GM19397 (cell line): ENCODE results near the gene PEAK1.

Experiments
- ATAC-seq: cut with Tn5 transposase; IDR thresholded peaks from one replicate; pipeline ENCODE4 v1.9.1; 2021; ENCODE audit warnings: mild to moderate bottlenecking, moderate library complexity; ENCODE audit not compliant: unreplicated experiment

The PEAK1 gene

DNA sequence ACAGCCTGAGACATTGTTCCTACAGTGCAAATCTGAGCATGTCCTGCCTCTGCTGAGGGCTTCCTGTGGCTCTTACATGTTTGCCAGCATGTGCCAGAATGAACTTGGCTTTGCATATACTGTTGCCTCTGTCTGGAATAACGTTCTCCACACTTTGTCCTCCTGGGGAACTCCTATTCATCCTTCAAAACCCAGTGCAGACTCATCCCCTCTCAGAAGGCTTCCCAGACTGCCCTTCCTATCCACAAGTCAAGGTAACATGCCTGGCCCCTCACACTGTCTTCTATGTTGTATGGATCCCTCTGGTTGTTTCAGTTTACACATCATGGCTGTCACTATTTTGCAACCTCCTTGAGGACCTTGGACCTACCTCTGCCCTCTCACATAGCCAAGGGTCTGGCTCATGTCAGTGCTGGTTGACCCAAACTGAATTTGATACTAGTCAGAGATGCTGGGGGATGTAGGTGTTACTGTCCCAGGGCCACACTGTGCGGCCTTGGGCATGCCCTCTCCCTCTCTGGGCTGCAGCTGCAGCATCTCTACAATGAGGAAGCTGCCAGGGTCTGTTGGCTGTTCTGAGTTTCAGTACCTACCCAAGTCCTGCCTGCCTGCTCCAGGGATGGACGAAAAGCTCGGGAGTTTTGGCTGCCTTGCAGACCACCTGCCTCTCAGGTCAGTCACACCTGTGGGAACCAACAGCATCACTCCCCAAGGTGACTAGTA is 320.0 kb downstream of the PEAK1 start:
- no peak for ATAC-seq

DNA sequence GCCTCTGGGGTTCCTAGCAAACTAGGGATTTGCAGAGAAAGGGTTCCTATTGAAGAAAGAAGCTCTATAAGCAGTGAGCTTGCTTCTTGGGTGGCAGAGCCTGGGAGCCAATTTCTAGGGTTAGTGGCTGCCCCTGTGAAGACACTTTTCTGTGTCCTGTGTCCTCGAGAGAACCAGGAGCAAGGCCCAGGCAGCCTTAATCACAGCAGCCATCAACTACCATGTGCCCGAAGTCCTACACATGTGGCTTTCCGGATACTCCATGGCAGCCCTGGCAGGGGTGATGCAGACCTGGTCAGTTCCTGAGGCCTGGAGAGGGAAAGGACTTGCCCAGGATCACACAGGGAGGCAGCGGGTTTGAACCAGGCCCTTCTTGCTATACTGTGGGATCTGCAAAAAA is 321.3 kb downstream of the PEAK1 start:
- no peak for ATAC-seq

DNA sequence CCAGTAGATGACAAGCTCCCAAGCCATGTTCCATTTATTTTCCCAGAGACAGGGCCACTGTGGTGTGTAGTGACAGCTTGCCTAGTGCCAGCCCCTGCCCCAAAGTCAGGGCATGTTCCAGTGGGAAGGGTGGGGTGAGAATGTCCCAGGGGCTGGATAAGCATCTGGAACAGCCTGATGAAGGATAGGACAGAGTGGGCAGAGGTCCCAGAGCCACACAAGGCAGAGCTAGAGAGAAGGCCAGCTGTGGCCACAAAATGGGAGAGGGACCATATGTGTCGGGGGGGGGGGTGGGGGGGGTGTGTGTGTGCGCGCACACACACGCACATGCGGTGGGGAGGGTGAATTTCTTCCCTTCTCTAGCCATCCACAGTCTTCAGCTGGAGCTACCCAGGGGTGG is 322.0 kb downstream of the PEAK1 start:
- ATAC-seq, result no peak

DNA sequence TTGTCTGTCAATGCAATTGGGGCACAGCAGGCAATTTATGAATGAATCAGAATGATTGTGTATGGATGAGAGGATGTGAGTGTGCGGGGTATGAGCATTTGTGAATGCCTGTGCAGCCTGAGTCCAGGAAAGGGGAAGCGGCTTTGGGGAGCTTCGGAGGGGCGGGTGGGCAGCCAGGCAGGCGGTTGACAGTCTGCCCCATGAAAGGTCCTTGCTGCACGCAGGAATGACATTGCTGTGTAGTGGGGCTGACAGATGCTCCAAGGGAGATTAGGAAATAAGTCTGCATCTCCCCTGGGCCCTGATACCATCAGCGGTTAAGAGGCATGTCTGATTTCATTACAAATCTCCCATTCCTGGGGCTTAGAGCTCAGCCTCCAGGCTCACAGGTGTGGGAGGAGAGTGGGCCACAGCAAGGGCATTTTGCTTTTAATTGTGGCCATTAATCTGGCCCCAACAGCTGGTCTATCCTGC is 322.6 kb downstream of the PEAK1 start:
- ATAC-seq, result no peak

DNA sequence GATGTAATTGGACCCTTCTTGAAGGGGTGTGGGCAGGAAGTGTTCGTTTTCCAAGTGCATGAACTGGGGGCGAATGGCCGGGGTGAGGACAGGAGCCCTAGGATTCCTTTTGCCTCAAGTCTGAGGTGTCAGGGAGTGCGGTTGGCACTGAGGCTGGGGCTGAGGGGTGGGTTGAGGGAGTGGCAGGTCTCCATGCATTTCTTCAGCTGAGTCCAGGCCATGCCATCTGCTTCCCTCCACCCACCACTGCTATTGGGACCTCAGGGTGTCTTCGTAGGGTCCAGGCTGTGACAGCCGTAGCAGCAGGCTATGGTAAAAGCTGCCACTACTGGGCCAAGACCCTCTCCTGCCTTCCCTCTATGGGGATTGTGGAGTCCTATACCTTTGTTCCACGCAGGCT is 323.4 kb downstream of the PEAK1 start:
- no peak for ATAC-seq

DNA sequence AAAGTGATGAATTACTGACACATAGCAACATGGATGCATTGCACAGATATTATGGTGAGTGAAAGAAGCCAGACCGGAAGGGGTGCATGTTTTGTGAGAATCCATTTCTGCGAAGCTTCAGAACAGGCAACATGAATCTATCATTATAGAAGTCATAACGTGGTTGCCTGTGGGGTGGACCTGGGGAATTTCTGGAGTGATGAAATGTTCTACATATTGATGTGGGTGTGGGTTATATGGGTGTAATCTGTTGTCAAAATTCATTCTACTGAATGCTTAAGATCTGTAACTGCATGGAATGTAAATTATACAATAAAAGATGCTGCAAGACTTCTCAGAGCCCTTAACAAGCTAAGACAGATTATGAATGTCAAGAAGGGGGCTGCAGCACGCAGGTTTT is 323.8 kb downstream of the PEAK1 start:
- ATAC-seq, result no peak

DNA sequence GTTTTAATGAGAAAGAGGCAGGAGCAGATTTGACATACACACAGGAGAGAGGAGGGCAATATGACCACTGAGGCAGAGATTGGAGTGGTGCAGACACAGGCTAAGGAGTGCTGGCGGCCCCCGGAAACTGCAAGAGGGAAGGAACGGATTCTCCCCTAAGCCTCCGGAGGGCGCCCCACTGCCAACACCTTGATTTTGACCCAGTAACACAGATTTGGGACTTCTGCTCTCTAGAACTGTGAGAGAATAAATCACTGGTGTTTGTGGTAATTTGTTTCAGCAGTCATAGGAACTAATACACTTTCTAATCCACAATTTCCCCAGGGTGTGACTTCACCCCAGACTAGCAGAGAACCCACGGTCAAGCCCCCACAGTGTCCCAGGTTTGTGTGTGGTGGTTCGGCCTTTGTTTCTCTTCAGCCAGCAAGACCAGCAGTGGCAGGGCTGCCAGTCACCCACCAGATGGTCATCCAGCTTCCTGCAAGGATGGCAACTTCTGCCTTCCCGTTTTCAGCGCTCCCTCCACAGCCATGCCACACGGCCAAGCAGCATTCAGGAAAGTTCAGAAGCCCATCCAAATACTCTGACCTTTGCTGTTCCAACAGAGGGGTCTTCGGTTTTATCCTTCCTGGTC is 325.4 kb downstream of the PEAK1 start:
- ATAC-seq, result no peak

DNA sequence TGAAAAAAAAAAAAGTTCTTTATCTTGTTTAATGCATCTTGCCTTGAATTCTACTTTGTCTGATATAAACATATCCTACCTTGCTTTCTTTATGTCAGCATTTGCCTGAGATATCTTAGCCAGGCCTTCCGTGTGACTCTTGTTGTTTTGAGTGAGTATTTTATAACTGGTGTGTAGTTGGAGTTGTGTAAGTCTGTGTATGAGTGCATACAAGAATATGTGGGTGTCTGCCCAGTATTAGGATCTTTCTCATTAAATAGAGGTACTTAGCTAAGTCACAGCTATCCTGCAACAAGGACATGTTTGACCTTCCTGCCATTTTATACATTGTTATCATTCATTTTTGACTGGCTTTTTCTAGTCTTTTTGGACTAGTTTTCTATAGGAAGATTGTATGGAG is 326.5 kb downstream of the PEAK1 start:
- ATAC-seq, result no peak

DNA sequence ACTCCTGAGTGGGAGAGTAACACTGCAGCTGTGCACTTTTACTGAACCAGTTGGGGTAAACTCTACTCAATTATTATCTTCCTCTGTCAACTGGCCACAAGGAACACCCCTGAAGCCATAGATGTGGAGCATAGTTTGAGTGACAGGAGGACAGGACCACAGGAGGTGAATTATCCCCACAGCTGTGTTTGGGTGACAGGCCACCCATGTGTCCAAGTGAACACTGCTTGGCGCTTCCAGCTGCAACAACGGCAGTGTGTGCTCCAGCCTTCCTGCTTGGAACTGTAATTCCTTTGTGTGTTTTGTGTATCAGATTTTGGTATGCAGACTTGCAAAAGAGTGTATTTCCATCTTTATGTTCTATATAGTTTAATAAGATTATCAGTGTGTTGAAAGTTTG is 328.8 kb downstream of the PEAK1 start:
- no peak for ATAC-seq

DNA sequence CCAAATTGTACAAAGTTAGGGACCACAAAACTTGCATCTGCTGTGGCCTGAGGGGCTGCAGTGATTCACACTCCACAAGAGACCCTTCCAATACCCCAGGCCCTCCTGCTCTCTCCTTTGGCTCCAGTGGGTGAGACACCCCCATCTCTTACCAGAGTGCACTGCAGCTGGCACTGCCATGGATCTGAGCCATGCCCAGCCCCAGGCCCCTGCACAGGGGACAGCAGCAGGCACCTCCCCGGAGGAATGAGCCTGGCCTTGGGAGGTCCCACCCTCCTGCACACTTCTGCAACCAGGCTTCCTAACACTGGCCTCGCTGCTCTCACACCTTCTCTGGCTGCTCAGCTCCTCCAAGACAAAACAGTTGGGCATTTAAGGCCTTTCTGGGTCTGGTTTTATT is 332.7 kb downstream of the PEAK1 start:
- ATAC-seq, result no peak

DNA sequence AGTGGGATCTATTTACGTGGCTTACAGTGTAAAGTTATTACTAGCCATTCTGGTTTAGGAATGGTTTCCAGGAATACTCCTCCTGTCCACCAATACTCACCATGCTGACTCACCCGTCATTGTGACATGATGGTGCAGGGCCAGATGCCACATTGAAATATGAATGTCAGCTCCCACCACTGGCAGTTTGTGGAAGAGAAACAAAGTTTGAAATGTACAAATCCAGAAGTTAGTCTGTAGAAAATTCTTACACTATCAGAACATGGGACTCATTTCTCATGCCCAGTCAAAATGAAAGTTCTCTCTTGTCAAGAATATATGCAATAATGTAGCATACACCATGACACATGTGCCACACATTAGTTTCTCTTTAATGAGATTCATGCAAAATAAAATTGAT is 334.6 kb downstream of the PEAK1 start:
- no peak for ATAC-seq

DNA sequence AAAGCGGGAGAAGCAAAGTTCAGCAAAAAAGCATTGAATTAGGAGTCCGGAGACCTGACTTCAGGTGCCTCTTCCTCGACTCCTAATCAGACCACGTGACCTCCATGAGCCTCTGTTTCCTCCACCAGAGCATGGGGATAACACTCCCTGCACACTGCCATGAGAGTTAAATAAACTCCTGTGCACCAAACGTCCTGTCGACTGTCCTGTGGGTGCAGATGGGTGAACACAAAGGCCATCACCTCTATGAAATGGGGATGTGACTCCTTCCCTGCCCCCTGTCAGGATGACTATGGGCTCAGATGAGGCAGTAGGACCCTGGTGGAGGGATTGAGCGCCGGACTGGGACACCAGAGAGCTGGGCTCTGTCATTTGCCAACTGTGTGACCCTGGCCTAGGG is 335.5 kb downstream of the PEAK1 start:
- ATAC-seq, result no peak

DNA sequence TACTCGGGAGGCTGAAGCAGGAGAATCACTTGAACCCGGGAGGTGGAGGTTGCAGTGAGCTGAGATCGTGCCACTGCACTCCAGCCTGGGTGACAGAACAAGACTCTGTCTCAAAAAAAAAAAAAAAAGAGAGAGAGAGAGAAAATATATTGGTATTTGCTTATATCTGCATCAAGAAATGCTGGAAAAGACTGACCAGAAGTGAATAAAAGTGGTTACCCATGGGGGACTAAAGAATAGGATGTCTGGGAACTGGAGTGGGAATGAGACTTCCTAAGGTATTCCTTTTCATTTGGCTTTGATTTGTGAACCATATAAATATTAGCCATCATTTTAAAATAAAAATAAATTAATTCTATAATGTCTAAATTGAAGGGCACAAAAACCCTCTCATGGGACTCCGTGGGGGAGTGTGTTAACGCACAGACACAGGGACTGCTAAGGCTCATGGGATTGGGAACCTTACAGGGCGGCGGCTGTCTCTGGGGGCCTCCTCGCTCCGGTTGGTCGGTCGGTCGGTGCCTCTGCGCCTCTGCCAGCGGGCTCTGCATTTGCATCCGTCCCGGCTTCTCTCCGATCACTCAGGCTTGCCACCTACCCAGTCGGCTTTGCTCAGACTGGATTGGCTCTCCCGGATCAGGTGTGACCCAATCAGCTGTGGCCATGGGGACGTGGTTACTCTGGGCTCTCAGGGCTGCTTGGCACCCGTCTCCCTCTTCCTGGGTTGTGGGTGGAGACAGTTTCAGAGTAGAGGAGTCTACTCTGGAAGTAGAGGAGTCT is 336.3 kb downstream of the PEAK1 start:
- ATAC-seq, result peak; percentile 68

DNA sequence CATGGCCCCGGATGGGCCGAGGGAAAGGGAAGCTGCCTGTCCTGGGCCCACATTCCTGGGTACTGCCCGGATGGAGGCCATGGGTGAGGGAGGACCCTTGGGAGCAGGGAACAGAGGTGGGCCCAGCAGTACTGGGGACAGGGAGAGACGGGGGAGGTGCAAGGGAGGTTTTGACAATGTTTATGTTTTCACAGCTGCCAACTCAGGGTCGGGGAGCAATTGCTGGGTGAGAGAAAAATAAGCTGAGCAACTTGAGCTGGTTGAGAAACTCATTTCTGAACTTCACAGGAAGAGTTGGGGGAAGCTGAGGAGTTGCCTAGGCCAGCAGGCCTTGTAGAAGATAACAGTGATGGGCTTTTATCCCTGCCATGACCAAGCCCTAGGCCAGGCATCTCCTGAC is 337.9 kb downstream of the PEAK1 start:
- ATAC-seq, result no peak

DNA sequence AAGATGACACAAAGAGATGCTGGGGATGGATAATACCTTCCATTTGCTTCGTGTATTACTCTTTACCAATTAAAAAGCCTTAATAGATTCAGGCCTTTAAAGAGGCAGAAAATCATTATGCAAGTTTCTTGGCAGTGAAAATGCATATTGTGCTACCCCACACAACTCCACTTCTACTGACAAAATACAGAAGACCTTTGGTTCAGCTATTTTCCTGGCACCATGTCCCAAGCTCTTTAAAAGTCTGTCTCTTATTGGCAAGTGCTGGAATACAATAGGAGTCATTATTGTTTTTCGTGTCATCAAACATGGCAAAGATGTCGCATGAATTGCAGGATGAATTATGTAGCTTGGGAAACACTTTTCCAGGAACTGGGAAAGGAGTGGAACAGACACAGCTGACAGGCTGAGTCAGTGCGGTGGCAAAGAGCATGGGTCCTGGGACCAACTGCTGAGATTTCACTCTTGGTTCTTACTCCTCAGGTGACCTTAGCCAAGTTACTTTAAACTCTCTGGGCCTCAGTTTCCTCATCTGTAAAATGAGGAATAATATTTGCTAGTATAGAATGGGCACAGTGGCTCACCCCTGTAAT is 343.5 kb downstream of the PEAK1 start:
- ATAC-seq, result no peak

DNA sequence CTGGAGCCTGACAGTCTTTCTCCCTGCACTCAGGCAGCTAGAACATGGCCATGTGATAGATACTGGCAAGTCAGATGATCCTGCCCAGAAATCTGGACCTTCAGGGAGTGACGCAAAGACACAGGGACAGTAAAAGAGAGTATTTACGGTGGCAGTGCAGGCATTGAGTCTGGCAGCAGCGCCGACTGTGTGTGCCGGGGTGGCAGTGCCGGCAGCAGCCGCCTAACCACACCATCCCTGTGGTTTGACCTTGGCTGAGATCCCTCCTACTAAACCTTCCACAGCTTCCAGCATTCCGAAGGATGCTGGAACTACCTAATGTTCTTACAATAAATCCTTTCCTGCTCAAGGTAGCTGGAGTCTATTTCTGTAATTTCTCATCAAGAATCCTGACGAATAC is 344.4 kb downstream of the PEAK1 start:
- no peak for ATAC-seq

DNA sequence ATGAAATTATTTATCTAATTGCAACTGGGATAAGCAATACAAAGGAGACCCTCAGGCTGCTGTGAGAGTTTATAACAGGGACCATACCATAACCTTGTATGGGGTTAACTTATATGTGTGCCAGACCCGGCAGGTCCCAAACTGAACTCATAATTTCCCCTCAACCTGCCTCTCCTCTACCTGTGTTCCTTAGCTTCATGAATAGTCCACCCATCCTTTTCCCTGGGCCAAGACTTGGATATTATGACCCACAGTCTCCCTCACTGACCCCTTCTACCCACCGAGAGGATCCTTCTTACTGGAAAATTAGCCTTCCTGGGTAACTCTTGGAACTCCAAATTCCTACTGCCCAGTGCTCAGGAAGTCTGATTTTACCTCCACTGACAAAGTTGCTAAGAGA is 345.6 kb downstream of the PEAK1 start:
- ATAC-seq, result no peak

DNA sequence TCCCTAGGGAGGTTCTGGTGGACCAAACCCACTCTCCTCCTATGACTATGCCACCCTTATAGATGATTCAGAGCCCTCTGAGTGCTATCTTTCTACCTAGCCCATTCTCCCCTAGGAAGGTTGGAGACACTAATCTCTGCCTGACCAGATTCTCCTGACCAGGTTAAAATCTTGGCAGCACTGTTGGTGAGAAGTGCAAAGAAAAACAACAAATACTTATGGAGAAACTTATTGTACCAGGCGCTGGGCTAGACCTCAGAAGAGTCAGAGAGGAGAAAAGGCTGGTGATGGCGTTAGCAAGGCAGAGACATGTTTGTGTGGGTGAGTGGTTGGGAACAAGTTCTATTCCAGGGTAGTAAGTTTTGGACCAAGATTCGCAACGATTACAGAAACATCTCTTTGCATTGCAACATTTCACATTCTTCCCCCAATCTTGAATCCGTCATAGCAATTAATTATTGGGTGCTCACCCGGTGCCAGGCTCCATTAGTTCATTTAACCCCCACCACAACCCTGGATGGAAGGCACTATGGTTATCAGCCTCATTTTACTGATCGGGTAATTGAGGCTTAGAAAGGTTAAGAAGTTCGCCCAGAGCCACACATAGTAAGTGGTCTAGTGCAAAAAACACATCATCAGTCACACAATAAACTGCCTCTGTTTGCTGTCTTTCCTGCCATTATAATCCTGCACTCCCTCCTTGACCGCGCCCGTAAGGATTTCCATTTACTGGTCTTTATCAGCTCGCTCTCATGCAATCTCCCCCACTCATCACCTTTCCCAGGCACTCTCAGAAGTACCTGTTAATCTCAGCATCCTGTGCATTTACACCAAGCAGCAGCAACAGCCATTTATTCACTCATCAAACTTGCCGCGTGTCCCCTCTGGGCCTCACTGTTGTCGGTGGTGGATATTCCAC is 348.3 kb downstream of the PEAK1 start:
- no peak for ATAC-seq

DNA sequence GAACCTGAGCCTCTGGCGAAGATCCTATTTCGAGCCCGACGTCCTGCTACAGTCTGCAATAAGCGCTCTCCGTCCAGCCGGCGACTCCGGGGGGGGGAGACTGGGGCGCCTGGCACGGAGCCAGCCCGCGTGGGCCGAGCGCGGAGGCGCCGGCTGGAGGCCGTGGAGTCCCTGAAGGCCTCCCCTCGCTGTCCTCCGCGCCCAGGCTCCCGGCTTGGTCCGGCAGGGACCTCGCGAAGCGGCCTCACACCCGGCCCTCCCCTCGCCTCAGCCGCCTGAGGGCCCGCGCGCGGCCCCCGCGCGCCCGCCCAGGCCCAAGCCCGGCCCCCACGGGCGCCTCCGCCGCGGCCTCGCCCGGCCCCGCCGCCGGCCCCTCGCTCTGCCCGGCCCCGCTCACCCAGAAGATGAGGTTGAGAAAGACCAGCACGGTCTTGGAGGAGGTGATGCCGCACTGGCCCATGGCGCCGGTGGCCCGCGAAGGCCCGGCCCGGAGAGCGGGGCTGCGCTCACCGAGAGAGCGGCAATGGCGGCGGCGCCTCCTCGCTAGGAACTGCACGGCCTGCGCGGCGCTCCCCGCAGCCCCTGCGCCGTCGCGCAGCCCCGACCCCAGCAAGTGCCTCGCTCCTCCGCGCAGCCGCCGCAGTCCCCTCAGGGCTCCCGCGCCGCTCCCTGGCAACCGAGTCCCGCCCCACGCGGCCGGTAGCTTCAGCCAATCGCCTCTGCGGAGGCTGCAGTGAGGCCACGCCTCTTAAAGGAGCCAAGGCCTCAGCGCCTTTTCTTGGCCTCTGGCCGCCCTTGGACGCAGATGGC is 349.2 kb downstream of the PEAK1 start, which contains the start of gene TSPAN3:
TSS of gene TSPAN3 (minus strand) at position 615 of the 810 bp plus-strand sequence. CDS start at position 460, 155 bp downstream.
- ATAC-seq, result peak; percentile 94

DNA sequence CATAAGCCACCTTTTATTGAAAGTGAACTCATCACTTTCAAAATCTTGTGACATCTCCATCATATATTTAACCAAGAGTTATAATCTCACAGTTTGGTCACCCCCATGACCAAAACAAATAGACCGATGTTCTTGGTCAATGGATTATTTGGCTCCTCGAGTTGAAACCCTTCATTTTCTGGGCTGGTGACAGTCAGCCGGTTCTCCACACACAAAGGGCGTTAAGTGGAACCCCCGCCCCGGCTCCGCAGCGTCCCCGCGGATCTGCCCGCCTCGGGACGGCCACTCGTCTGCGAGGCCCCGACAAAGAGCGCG is 349.8 kb downstream of the PEAK1 start:
- ATAC-seq, result no peak
